Nephron progenitor cell (in vitro differentiated cells): ENCODE results near the gene HYI.

ENCODE experiments used
- DNase-seq: peaks from one replicate; pipeline ENCODE4 v3.0.0; 2021
- H3K27ac Mint-ChIP-seq: 2 replicates; pipeline ENCODE4 v1.8.0; 2021; ENCODE audit warnings: mild to moderate bottlenecking, moderate library complexity, mixed read lengths
- H3K27me3 Mint-ChIP-seq: 2 replicates; pipeline ENCODE4 v1.8.0; 2021; ENCODE audit warnings: mild to moderate bottlenecking, low read depth, mixed read lengths; ENCODE audit not compliant: poor library complexity
- H3K36me3 Mint-ChIP-seq: 2 replicates; pipeline ENCODE4 v1.8.0; 2021; ENCODE audit warnings: low read depth, mixed read lengths
- H3K4me1 Mint-ChIP-seq: 2 replicates; pipeline ENCODE4 v1.8.0; 2021; ENCODE audit warnings: mixed read lengths
- H3K4me3 Mint-ChIP-seq: 2 replicates; pipeline ENCODE4 v1.8.0; 2021; ENCODE audit warnings: mild to moderate bottlenecking, moderate library complexity, mixed read lengths
- H3K9me3 Mint-ChIP-seq: 2 replicates; pipeline ENCODE4 v1.8.0; 2021; ENCODE audit warnings: mild to moderate bottlenecking, moderate library complexity, mixed read lengths
- TF ChIP-seq, protein P1 (sequence below): fragments of 200-600 bp; sonication (generic); IDR thresholded peaks from 2 replicates; pipeline ENCODE4 v1.5.0; 2021; ENCODE audit warnings: antibody characterized with exemption

HYI gene

GRCh38 chr1:43425045-43425444, 28.7 kb downstream of the HYI start:
- H3K9me3 Mint-ChIP-seq, result no peaks in the 10 kb centered on the region
- H3K36me3 Mint-ChIP-seq, result peaks cover 53% of the 10 kb centered on the region
- no peak for DNase-seq
- H3K27me3 Mint-ChIP-seq, result peaks cover 9% of the 10 kb centered on the region
- H3K4me1 Mint-ChIP-seq, result no peaks in the 10 kb centered on the region
- no peak overlapping the region for H3K4me3 Mint-ChIP-seq
- H3K27ac Mint-ChIP-seq, result no peak overlapping the region
- TF ChIP-seq, protein P1, sequence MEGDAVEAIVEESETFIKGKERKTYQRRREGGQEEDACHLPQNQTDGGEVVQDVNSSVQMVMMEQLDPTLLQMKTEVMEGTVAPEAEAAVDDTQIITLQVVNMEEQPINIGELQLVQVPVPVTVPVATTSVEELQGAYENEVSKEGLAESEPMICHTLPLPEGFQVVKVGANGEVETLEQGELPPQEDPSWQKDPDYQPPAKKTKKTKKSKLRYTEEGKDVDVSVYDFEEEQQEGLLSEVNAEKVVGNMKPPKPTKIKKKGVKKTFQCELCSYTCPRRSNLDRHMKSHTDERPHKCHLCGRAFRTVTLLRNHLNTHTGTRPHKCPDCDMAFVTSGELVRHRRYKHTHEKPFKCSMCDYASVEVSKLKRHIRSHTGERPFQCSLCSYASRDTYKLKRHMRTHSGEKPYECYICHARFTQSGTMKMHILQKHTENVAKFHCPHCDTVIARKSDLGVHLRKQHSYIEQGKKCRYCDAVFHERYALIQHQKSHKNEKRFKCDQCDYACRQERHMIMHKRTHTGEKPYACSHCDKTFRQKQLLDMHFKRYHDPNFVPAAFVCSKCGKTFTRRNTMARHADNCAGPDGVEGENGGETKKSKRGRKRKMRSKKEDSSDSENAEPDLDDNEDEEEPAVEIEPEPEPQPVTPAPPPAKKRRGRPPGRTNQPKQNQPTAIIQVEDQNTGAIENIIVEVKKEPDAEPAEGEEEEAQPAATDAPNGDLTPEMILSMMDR, result no peak

- no peak overlapping the region for H3K27ac Mint-ChIP-seq
- DNase-seq, result no peak
- H3K4me1 Mint-ChIP-seq, result no peaks in the 10 kb centered on the region
- H3K27me3 Mint-ChIP-seq, result peaks cover 9% of the 10 kb centered on the region
- no peak overlapping the region for H3K4me3 Mint-ChIP-seq
- H3K9me3 Mint-ChIP-seq, result no peaks in the 10 kb centered on the region
- TF ChIP-seq, protein P1, result no peak
- peaks cover 42% of the 10 kb centered on the region for H3K36me3 Mint-ChIP-seq
Measured at GRCh38 chr1:43423672-43424550, 29.8 kb downstream of the HYI start.

DNA sequence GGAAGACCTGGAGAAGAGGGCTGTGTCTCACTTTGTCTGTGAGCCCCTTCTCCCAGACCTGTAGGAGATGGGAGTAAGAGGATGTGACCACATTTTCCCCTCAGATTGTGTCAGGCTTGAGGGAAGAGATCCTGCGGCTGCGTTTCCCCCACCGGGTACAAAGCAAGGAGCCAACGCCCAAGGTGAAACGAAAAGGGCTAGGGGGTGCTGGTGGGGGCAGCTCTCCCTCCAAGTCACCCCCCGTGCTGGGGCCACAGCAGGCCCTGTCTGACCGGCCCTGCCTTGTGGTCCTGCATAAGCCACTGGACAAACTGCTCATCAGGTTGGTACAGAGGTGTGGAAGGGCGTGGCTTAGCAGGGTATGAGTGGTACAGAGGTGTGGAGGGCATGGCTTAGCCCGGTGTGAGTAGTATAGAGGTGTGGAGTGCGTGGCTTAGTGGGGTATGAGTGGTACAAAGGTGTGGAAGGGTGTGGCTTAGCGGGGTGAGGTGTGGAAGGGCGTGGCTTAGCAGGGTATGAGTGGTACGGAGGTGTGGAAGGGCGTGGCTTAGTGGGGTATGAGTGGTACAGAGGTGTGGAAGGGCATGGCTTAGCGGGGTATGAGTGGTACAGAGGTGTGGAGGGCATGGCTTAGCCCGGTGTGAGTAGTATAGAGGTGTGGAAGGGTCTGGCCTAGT, 30.6 kb downstream of the HYI start:
- H3K4me1 Mint-ChIP-seq, result no peaks in the 10 kb centered on the region
- TF ChIP-seq, protein P1, result no peak
- DNase-seq, result no peak
- no peak overlapping the region for H3K27ac Mint-ChIP-seq
- peaks cover 9% of the 10 kb centered on the region for H3K27me3 Mint-ChIP-seq
- peaks cover 41% of the 10 kb centered on the region for H3K36me3 Mint-ChIP-seq
- no peak overlapping the region for H3K4me3 Mint-ChIP-seq
- no peaks in the 10 kb centered on the region for H3K9me3 Mint-ChIP-seq

DNA sequence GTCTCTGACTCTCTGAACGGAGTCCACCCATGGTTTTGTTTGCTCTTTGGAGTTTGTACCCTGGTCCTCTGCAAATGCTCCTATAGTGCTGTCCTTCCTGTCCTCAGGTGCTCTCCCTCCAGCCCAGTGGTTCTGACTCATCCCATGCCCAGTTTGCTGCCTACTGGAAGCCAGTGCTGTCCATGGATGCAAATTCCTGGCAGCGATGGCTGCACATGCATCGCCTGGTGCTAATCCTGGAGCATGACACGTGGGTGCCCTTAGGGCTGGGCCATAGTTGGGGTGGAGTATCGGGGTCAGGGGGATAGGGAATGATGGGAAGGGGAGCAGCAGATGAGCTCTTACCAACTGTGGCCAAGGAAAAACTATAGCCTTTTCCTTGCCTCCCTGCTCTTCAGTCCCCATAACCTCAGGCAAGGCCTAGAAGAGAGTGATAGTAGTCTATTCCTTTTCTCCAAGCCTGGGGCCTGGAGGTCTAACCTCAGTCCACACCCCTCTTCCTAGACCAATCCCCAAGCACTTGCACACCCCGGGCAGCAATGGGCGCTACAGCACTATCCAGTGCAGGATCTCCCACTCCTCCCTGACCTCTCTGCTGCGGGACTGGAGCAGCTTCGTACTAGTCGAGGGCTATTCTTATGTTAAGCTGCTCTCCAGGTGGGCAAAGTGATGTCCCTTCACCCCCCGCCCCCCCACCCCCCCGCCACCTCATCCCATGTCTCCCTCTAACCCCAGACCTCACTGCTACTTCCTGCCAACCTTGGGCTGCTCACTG, 31.6 kb downstream of the HYI start:
- no peak for DNase-seq
- Mint-ChIP-seq H3K27ac (no peak overlapping the region), H3K36me3 (peaks cover 33% of the 10 kb centered on the region), H3K9me3 (no peaks in the 10 kb centered on the region), H3K4me3 (no peak overlapping the region), H3K4me1 (no peaks in the 10 kb centered on the region), H3K27me3 (peaks cover 9% of the 10 kb centered on the region)
- TF ChIP-seq, protein P1, result no peak

DNA sequence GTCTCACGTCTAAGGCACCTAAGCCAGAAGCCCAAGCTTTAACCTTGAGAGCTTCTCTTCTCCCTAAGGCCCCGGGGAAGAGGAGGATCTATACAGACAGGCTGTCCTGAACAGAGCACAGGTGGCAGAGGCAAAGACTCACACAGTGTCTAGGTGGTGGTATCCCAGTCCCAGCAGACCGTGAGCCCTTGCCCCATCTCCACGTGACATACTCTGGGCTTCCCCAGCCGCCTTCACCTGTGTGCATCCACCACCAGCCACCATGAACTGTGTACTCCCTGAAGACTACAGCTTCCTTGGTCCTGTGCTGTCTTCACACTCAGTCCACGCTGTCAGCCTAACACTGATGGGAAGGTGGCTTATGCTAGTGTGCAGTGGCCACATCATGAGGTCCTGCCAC, 32.3 kb downstream of the HYI start:
- H3K4me3 Mint-ChIP-seq, result no peak overlapping the region
- TF ChIP-seq, protein P1, result no peak
- H3K9me3 Mint-ChIP-seq, result no peaks in the 10 kb centered on the region
- no peak for DNase-seq
- H3K27me3 Mint-ChIP-seq, result peaks cover 3% of the 10 kb centered on the region
- no peak overlapping the region for H3K27ac Mint-ChIP-seq
- no peaks in the 10 kb centered on the region for H3K4me1 Mint-ChIP-seq
- peaks cover 26% of the 10 kb centered on the region for H3K36me3 Mint-ChIP-seq
